ENCODE results near the gene GLA.

Gene GLA

DNA sequence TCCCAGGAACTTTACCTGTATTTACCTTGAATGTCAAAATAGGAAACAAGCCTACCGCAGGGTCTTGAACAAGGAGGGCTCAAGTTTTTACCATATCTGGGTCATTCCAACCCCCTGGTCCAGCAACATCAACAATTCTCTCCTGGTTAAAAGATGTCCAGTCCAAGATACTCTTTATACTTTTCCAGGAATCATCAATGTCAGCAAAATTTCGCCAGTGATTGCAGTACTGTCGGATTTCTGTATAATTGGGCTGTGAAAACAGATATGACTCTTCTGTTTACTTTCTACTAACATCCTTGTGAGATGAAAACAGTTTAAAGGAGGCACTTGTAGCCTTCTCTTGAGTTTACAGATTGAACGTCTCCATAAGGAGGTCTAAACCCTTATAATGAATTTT lies 9.0 kb downstream of the GLA start:
- POLR2A ChIA-PET: interaction anchor here (1.4 to 4.8 kb wide), 2 partner anchors 9 to 50 kb away, joined by 5 to 22 read pairs; partner anchors contain the start of genes GLA, HNRNPH2 and TIMM8A
- CTCF ChIA-PET: no interaction called here

DNA sequence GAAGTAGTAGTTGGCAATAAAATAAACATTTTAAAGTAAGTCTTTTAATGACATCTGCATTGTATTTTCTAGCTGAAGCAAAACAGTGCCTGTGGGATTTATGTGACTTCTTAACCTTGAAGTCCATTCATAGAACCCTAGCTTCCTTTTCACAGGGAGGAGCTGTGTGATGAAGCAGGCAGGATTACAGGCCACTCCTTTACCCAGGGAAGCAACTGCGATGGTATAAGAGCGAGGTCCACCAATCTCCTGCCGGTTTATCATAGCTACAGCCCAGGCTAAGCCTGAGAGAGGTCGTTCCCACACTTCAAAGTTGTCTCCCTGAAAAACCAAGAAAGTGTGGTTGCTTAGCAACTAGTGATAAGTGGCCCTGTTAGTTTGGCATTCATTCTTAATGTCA lies 9.9 kb downstream of the GLA start:
- no peak for DNase-seq (ENCODE audit: extremely low spot score)
- CTCF ChIA-PET: no interaction called here
- no peak for TF ChIP-seq FOXK2 (IDR thresholded peaks at IDR 0.05)
- no peak for TF ChIP-seq ZNF384 (IDR thresholded peaks at IDR 0.05)
- no peak for TF ChIP-seq ARNT (IDR thresholded peaks at IDR 0.05)
- no peak for TF ChIP-seq LEF1 (IDR thresholded peaks at IDR 0.05; ENCODE audit: borderline replicate concordance)
- no peak for TF ChIP-seq L3MBTL2 (conservative IDR thresholded peaks at IDR 0.05)
- TF ChIP-seq TARDBP (IDR thresholded peaks at IDR 0.05): no peak
- no peak for TF ChIP-seq HDGF (IDR thresholded peaks at IDR 0.05; ENCODE audit: borderline replicate concordance)
- TF ChIP-seq BHLHE40 (IDR thresholded peaks at IDR 0.05; ENCODE audit: borderline replicate concordance): no peak
- no peak for TF ChIP-seq NFRKB (IDR thresholded peaks at IDR 0.05)
- TF ChIP-seq, protein P1, sequence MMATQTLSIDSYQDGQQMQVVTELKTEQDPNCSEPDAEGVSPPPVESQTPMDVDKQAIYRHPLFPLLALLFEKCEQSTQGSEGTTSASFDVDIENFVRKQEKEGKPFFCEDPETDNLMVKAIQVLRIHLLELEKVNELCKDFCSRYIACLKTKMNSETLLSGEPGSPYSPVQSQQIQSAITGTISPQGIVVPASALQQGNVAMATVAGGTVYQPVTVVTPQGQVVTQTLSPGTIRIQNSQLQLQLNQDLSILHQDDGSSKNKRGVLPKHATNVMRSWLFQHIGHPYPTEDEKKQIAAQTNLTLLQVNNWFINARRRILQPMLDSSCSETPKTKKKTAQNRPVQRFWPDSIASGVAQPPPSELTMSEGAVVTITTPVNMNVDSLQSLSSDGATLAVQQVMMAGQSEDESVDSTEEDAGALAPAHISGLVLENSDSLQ (IDR thresholded peaks at IDR 0.05): no peak
- TF ChIP-seq FOXA1 (IDR thresholded peaks at IDR 0.05): no peak
- POLR2A ChIA-PET: interaction anchor here (1.1 to 4.8 kb wide), 3 partner anchors 10 to 50 kb away, joined by 5 to 24 read pairs (median 22); partner anchors contain the start of genes GLA, HNRNPH2 and TIMM8A

More for the DNA sequence above, 9.0 kb downstream of the GLA start:
- TF ChIP-seq ELF4 (IDR thresholded peaks at IDR 0.05) (no peak), SP1 (IDR thresholded peaks at IDR 0.05) (no peak), ZNF384 (IDR thresholded peaks at IDR 0.05) (no peak), CTBP1 (IDR thresholded peaks at IDR 0.05; ENCODE audit: borderline replicate concordance) (no peak), NFRKB (IDR thresholded peaks at IDR 0.05) (no peak), L3MBTL2 (conservative IDR thresholded peaks at IDR 0.05) (no peak), ARNT (IDR thresholded peaks at IDR 0.05) (no peak), LEF1 (IDR thresholded peaks at IDR 0.05; ENCODE audit: borderline replicate concordance) (no peak), SUZ12 (IDR thresholded peaks at IDR 0.05) (no peak), TARDBP (IDR thresholded peaks at IDR 0.05) (no peak), FOXK2 (IDR thresholded peaks at IDR 0.05) (no peak), HDGF (IDR thresholded peaks at IDR 0.05; ENCODE audit: borderline replicate concordance) (no peak), FOXA1 (IDR thresholded peaks at IDR 0.05) (no peak), FOXM1 (IDR thresholded peaks at IDR 0.05; ENCODE audit: borderline replicate concordance) (no peak), BHLHE40 (IDR thresholded peaks at IDR 0.05; ENCODE audit: borderline replicate concordance) (no peak)
- TF ChIP-seq, protein P1 (IDR thresholded peaks at IDR 0.05): no peak
- DNase-seq (ENCODE audit: extremely low spot score): no peak

DNA sequence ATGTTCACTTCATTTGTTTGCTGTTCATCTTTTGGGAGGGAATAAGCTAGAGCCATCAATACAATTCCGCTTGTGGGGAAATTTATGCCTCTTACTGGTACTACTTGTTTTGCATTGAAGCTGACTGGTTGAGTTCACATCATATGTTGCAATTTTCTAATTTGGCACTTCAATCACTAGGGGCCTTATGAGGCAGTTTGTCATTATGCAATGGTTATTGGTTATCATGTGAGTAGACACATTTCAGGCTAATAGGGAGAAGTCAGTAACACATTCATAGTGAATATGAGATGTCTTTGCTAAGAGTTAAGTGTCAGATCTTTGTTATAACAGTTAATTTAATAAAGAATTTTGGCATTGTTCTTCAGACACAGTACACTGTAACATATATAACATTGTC lies 11.9 kb downstream of the GLA start:
- TF ChIP-seq, protein P1 (IDR thresholded peaks at IDR 0.05): peak; percentile 37; the same call in 1 of the 2 replicates
- no peak for TF ChIP-seq SP1 (IDR thresholded peaks at IDR 0.05)
- TF ChIP-seq FOXK2 (IDR thresholded peaks at IDR 0.05): no peak
- 0 out of 2 replicates have a peak, but pooled peaks have one; percentile 23 for TF ChIP-seq FOXM1 (IDR thresholded peaks at IDR 0.05; ENCODE audit: borderline replicate concordance)
- POLR2A ChIA-PET: interaction anchor here (0.8 to 4.8 kb wide), 7 partner anchors 8 to 48 kb away, joined by 3 to 24 read pairs (median 6); partner anchors contain the start of genes BTK, GLA, HNRNPH2 and TIMM8A
- no peak for DNase-seq (ENCODE audit: extremely low spot score)
- CTCF ChIA-PET: no interaction called here

DNA sequence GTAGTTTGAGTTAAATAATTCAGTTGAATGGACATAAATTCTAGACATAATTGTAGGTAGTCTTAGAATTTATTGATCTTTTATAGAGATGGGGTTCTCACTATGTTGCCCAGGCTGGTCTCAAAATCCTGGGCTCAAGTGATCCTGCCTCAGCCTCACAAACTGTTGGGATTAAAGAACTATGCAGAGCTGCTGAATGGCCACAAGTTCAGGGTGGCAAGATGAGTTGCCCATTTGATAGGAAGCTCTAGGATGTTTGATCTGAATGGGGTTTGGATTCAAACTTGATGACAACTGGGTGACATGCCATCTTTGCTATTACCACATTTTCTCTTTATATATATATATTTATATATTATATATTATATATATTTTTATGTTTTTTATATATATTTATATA lies 13.4 kb downstream of the GLA start:
- ChIA-PET POLR2A (interaction anchor here (1.0 to 4.8 kb wide), 3 partner anchors 13 to 111 kb away, joined by 3 to 24 read pairs (median 22); partner anchors contain the start of genes GLA, HNRNPH2 and TIMM8A), CTCF (no interaction called here)
- TF ChIP-seq ZNF384 (IDR thresholded peaks at IDR 0.05) (no peak), ARNT (IDR thresholded peaks at IDR 0.05) (no peak), FOXM1 (IDR thresholded peaks at IDR 0.05; ENCODE audit: borderline replicate concordance) (no peak), SUZ12 (IDR thresholded peaks at IDR 0.05) (no peak), SP1 (IDR thresholded peaks at IDR 0.05) (no peak), HDGF (IDR thresholded peaks at IDR 0.05; ENCODE audit: borderline replicate concordance) (no peak), ELF4 (IDR thresholded peaks at IDR 0.05) (no peak), FOXK2 (IDR thresholded peaks at IDR 0.05) (no peak), LEF1 (IDR thresholded peaks at IDR 0.05; ENCODE audit: borderline replicate concordance) (no peak), FOXA1 (IDR thresholded peaks at IDR 0.05) (no peak), CTBP1 (IDR thresholded peaks at IDR 0.05; ENCODE audit: borderline replicate concordance) (no peak), L3MBTL2 (conservative IDR thresholded peaks at IDR 0.05) (no peak), NFRKB (IDR thresholded peaks at IDR 0.05) (no peak)
- TF ChIP-seq, protein P1 (IDR thresholded peaks at IDR 0.05): no peak
- DNase-seq (ENCODE audit: extremely low spot score): no peak

DNA sequence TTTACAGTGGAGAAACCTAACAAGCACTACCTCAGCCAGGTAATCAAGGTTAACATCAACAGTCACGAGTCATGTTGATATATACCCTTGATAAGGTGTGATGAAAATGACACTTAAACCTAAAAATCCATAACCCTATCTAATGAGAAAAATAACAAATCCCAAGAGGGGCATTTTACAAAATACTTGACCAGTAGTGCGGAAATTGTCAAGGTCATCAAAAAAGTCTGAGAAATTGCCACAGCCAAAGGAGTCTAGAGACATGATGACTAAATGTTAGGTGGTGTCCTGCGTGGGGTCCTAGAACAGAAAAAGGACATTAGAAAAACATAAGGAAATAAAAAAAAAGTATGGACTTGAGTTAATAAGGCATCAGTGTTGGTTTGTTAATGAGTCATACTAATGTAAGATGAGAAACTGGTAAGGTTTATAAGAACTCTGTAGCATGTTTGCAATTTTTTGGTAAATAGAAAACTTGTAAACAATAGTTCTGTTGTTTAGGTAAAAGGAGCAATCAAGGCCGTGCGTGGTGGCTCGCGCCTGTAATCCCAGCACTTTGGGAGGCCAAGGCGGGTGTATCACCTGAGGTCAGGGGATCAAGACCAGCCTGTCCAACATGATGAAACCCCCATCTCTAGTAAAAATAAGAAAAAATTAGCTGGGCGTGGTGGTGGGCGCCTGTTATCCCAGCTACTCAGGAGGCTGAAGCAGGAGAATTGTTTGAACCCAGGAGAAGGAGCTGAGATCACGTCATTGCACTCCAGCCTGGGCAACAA lies 14.0 kb downstream of the GLA start:
- no peak for DNase-seq (ENCODE audit: extremely low spot score)
- ChIA-PET POLR2A (interaction anchor here (1.0 to 4.8 kb wide), 3 partner anchors 14 to 110 kb away, joined by 3 to 24 read pairs (median 22); partner anchors contain the start of genes GLA, HNRNPH2 and TIMM8A), CTCF (no interaction called here)
- TF ChIP-seq FOXA1 (IDR thresholded peaks at IDR 0.05) (no peak), L3MBTL2 (conservative IDR thresholded peaks at IDR 0.05) (no peak), BHLHE40 (IDR thresholded peaks at IDR 0.05; ENCODE audit: borderline replicate concordance) (peak; percentile 12; the same call in 1 of the 2 replicates), LEF1 (IDR thresholded peaks at IDR 0.05; ENCODE audit: borderline replicate concordance) (no peak), HDGF (IDR thresholded peaks at IDR 0.05; ENCODE audit: borderline replicate concordance) (no peak), ARNT (IDR thresholded peaks at IDR 0.05) (no peak), ZNF384 (IDR thresholded peaks at IDR 0.05) (no peak), SP1 (IDR thresholded peaks at IDR 0.05) (no peak)

Data from HEK293T (cell line).